Mammary epithelial cell (primary cell): Measurements from ENCODE around the gene PHC2.

Source experiments
- CTCF ChIP-seq, 2 donors: IDR thresholded peaks in 1 of 2; conservative IDR thresholded peaks in 1 of 2; 2 replicates each; pipeline ENCODE4 v1.5.1; 2011 to 2012; ENCODE audit warnings: inconsistent platforms in 2 of 2, low read length in 2 of 2, mild to moderate bottlenecking in 2 of 2, control low read depth in 1 of 2, low read depth in 1 of 2; ENCODE audit not compliant: insufficient read depth in 1 of 2; ENCODE audit errors: extremely low read depth in 1 of 2
- EZH2 ChIP-seq: IDR thresholded peaks from 2 replicates; pipeline ENCODE4 v1.6.1; 2012; ENCODE audit warnings: low read length, inconsistent platforms, borderline replicate concordance

- TF ChIP-seq CTCF (conservative IDR thresholded peaks at IDR 0.05 in 1 of 2, IDR thresholded peaks at IDR 0.05 in 1 of 2; ENCODE audit: extremely low read depth in 1 of 2, insufficient read depth in 1 of 2, low read depth in 1 of 2, low read length in 2 of 2) (no peak), EZH2 (no peak)
These were observed 60.6 kb downstream of the PHC2 start for GRCh38 chr1:33370301-33370700.
